GM20431 (cell line): ENCODE data around the gene ANKS3.

Experiments
- in situ Hi-C: fragments of 300-500 bp; cut with MseI, MboI; formaldehyde crosslinking; loops from one replicate; pipeline ENCODE4 v1.15.0; 2020; ENCODE audit warnings: low sequenced_read_pairs; ENCODE audit not compliant: unreplicated experiment

Gene ANKS3

GRCh38 chr16:4699046-4699556 lies 35.0 kb downstream of the ANKS3 start:
- in situ Hi-C loops = no loop called here

- in situ Hi-C loops = no loop called here
Measured at GRCh38 chr16:4698321-4699045, 35.6 kb downstream of the ANKS3 start.

- in situ Hi-C loops = no loop called here
Measured at GRCh38 chr16:4697848-4698291, 36.2 kb downstream of the ANKS3 start.

GRCh38 chr16:4696905-4697847 lies 36.9 kb downstream of the ANKS3 start:
- in situ Hi-C loops = no loop called here

- in situ Hi-C loops = no loop called here
Measured at GRCh38 chr16:4696172-4696904, 37.7 kb downstream of the ANKS3 start.

- in situ Hi-C loops = no loop called here
Measured at GRCh38 chr16:4695473-4696171, 38.4 kb downstream of the ANKS3 start.

- in situ Hi-C loops = no loop called here
Measured at GRCh38 chr16:4694642-4695451, 39.2 kb downstream of the ANKS3 start.

GRCh38 chr16:4693956-4694641 lies 40.0 kb downstream of the ANKS3 start:
- in situ Hi-C loops = no loop called here

GRCh38 chr16:4693296-4693955 lies 40.6 kb downstream of the ANKS3 start, which contains the start of gene NUDT16L1:
Gene NUDT16L1, plus strand, starts transcription at chr16:4693562. Its CDS starts 165 bp downstream, at chr16:4693727.
- in situ Hi-C loops = no loop called here

GRCh38 chr16:4692460-4693295 lies 41.4 kb downstream of the ANKS3 start:
- in situ Hi-C loops = no loop called here

GRCh38 chr16:4691666-4692412 lies 42.2 kb downstream of the ANKS3 start:
- in situ Hi-C loops = no loop called here

- in situ Hi-C loops = no loop called here
Measured at GRCh38 chr16:4690946-4691665, 43.0 kb downstream of the ANKS3 start.

GRCh38 chr16:4689864-4690704 lies 44.0 kb downstream of the ANKS3 start:
- in situ Hi-C loops = no loop called here

- in situ Hi-C loops = no loop called here
Measured at GRCh38 chr16:4689091-4689671, 44.9 kb downstream of the ANKS3 start.
